PC-3 (cell line): ENCODE data around the gene ARVCF.

Source experiments
- EZH2 ChIP-seq: fragments of 300-600 bp; sonication (generic); IDR thresholded peaks from one replicate; pipeline ENCODE4 v1.6.1; 2017; ENCODE audit warnings: antibody characterized with exemption, mild to moderate bottlenecking, low read length; ENCODE audit not compliant: unreplicated experiment
- EZH2phosphoT487 ChIP-seq: fragments of 300-600 bp; sonication (generic); IDR thresholded peaks from 2 replicates; pipeline ENCODE4 v1.6.1; 2018; ENCODE audit warnings: mild to moderate bottlenecking, antibody characterized with exemption, low read length, borderline replicate concordance
- TF ChIP-seq, protein P1 (sequence below): fragments of 300-600 bp; sonication (generic); conservative IDR thresholded peaks from 2 replicates; pipeline ENCODE4 v1.5.1; 2017; ENCODE audit warnings: antibody characterized with exemption, low read depth, mild to moderate bottlenecking, low read length

DNA sequence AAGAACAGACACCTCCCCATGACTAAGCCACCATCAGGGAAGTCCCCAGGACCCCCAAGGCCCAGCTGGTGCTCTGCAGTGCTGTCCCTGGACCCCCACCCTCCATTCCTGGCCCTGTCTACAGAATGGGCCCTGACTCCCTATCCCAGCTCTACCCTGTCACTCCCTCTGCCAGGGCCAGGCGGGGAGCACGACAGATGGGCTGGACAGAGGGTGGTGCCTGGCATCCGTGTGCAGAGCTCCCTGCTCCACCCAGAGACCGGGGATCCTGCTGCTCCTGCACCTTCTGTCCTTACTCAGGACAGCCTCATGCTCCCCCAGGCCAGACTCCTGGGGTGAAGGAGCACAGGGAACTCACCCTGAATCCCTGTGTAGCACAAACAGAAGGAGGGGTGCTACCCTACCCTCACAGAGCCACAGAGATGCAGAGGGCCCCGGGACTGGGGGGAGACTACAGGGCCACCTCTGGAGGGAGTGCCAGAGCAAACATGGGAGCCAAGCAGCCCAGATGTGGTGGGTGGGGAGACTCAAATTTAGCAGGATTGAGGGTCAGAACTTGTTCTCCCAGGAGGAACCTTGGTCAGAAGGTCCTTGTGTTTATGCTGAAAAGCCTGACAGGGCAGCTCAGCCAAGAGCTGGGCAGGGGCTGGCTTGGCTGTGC lies 2.0 kb downstream of the ARVCF start:
- no peak for TF ChIP-seq EZH2phosphoT487
- TF ChIP-seq, protein P1, sequence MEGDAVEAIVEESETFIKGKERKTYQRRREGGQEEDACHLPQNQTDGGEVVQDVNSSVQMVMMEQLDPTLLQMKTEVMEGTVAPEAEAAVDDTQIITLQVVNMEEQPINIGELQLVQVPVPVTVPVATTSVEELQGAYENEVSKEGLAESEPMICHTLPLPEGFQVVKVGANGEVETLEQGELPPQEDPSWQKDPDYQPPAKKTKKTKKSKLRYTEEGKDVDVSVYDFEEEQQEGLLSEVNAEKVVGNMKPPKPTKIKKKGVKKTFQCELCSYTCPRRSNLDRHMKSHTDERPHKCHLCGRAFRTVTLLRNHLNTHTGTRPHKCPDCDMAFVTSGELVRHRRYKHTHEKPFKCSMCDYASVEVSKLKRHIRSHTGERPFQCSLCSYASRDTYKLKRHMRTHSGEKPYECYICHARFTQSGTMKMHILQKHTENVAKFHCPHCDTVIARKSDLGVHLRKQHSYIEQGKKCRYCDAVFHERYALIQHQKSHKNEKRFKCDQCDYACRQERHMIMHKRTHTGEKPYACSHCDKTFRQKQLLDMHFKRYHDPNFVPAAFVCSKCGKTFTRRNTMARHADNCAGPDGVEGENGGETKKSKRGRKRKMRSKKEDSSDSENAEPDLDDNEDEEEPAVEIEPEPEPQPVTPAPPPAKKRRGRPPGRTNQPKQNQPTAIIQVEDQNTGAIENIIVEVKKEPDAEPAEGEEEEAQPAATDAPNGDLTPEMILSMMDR = no peak
- TF ChIP-seq EZH2 = no peak
